Measurements from ENCODE around the gene CDSN. TPM values are rescaled to one million over a fixed set of nuclear protein-coding genes. Genes with fewer than 3 reads are reported as not detected.
A peak's percentile ranks its signal among the peaks of the same experiment; 100 is the strongest.

The CDSN gene
- polyA plus RNA-seq, 10 donors = not detected

- no peak for DNase-seq
Observed at GRCh38 chr6:31118178-31118577, 2.1 kb downstream of the CDSN start.

- DNase-seq = peak in 1 of 3 donors; percentile 60
Observed at GRCh38 chr6:31116661-31117385, 3.4 kb downstream of the CDSN start.

GRCh38 chr6:31115941-31116560 is 4.2 kb downstream of the CDSN start:
- DNase-seq = no peak

GRCh38 chr6:31114970-31115849 is 5.0 kb downstream of the CDSN start:
- no peak for DNase-seq

- peak; percentile 71 to 88 (median 82) for DNase-seq
Observed at GRCh38 chr6:31114541-31114878, 5.7 kb downstream of the CDSN start, which contains the start of gene PSORS1C1. TSS of gene PSORS1C1 (plus strand) at chr6:31114800. CDS start at chr6:31129633, 14,833 bp downstream.

GRCh38 chr6:31113861-31114540 is 6.2 kb downstream of the CDSN start:
- peak; percentile 41 to 65 (median 47) for DNase-seq

- no peak for DNase-seq
Observed at GRCh38 chr6:31112478-31112877, 7.8 kb downstream of the CDSN start, which contains the start of gene C6orf15. TSS of gene C6orf15 (minus strand) at chr6:31112575. CDS start at chr6:31112555, 20 bp downstream.

- no peak for DNase-seq
Observed at GRCh38 chr6:31111712-31112111, 8.5 kb downstream of the CDSN start.

GRCh38 chr6:31110825-31111582 is 9.2 kb downstream of the CDSN start:
- DNase-seq = no peak

- no peak for DNase-seq
Observed at GRCh38 chr6:31107052-31107451, 13.2 kb downstream of the CDSN start.

- no peak for DNase-seq
Observed at GRCh38 chr6:31103136-31103535, 17.1 kb downstream of the CDSN start.

- no peak for DNase-seq
Observed at GRCh38 chr6:31098449-31098938, 21.8 kb downstream of the CDSN start.

- DNase-seq = no peak
Observed at GRCh38 chr6:31096656-31097055, 23.6 kb downstream of the CDSN start.

- no peak for DNase-seq
Observed at GRCh38 chr6:31096215-31096614, 24.0 kb downstream of the CDSN start.

- no peak for DNase-seq
Observed at GRCh38 chr6:31094389-31094881, 25.8 kb downstream of the CDSN start.

GRCh38 chr6:31092769-31093505 is 27.3 kb downstream of the CDSN start:
- DNase-seq = no peak

GRCh38 chr6:31092238-31092637 is 28.0 kb downstream of the CDSN start:
- DNase-seq = no peak

GRCh38 chr6:31091680-31092079 is 28.6 kb downstream of the CDSN start:
- no peak for DNase-seq

GRCh38 chr6:31090973-31091364 is 29.3 kb downstream of the CDSN start:
- DNase-seq = no peak
